Measurements from ENCODE around the gene KLHL17. TPM values are rescaled to one million over a fixed set of nuclear protein-coding genes. Genes with fewer than 3 reads are reported as not detected.

The KLHL17 gene
- polyA plus RNA-seq, 1 experiment, result 14.7 TPM

DNA sequence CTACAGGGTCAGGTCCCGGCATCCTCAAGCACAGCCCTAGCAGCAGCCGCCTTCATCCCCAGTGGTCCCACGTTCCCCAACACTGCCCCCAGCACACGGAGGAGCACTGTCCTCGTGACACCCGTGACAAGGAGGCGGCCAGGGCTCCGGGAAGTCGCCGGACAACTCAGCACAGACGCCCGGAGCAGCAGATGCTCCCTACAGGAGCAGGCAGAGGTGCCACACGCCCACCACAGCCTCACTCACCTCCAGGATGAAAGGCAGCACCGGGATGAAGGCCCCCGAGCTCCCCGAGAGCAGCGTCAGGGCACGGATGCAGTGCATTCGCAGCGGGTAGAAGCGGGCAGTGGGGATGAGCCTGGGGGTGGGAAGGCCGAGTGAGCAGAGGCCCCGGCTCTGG, 9.5 kb upstream of the KLHL17 start:
- H3K27me3 ChIP-seq (ENCODE audit: control insufficient read depth, insufficient read depth, low read length), result no peaks in the 10 kb centered on the region
- CTCF ChIA-PET, result interaction anchor here (0.9 to 1.6 kb wide), 2 partner anchors 9 to 10 kb away, joined by 5 to 6 read pairs; no protein-coding TSS in a partner anchor
- POLR2A ChIA-PET, result no interaction called here
- H3K36me3 ChIP-seq (ENCODE audit: control insufficient read depth, insufficient read depth, low read length), result peaks cover 61% of the 10 kb centered on the region
- DNase-seq (ENCODE audit: low read depth), result no peak
- TF ChIP-seq, protein P1, sequence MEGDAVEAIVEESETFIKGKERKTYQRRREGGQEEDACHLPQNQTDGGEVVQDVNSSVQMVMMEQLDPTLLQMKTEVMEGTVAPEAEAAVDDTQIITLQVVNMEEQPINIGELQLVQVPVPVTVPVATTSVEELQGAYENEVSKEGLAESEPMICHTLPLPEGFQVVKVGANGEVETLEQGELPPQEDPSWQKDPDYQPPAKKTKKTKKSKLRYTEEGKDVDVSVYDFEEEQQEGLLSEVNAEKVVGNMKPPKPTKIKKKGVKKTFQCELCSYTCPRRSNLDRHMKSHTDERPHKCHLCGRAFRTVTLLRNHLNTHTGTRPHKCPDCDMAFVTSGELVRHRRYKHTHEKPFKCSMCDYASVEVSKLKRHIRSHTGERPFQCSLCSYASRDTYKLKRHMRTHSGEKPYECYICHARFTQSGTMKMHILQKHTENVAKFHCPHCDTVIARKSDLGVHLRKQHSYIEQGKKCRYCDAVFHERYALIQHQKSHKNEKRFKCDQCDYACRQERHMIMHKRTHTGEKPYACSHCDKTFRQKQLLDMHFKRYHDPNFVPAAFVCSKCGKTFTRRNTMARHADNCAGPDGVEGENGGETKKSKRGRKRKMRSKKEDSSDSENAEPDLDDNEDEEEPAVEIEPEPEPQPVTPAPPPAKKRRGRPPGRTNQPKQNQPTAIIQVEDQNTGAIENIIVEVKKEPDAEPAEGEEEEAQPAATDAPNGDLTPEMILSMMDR (IDR thresholded peaks at IDR 0.05; ENCODE audit: insufficient read depth, low read depth, low read length), result no peak
- no peak overlapping the region for H3K4me3 ChIP-seq (ENCODE audit: low read depth, low read length)

DNA sequence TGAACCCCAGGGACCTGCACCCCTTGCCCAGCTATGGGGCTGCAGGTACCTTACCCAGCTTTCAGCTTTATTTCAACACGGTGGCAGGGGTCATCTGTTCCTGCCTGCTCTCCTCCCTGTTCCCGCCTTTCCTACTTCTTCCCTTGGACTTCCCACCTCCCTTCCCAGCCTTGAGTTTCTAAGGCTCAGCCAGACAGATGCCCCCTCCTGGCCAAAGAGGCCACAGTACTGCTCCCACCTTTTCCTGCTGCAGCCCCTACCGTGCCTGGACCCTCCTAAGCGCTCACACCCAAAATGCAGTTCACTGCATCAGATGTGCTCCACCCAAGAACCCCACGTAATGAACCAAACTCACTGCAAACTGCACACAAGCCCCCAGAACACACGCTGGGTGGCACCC, 9.0 kb upstream of the KLHL17 start:
- Histone ChIP-seq H3K36me3 (ENCODE audit: control insufficient read depth, insufficient read depth, low read length) (peaks cover 65% of the 10 kb centered on the region), H3K4me3 (ENCODE audit: low read depth, low read length) (no peak overlapping the region), H3K27me3 (ENCODE audit: control insufficient read depth, insufficient read depth, low read length) (no peaks in the 10 kb centered on the region)
- ChIA-PET CTCF (interaction anchor here (0.9 to 1.6 kb wide), 4 partner anchors 9 to 48 kb away, joined by 3 to 6 read pairs (median 4); no protein-coding TSS in a partner anchor), POLR2A (no interaction called here)
- TF ChIP-seq, protein P1 (IDR thresholded peaks at IDR 0.05; ENCODE audit: insufficient read depth, low read depth, low read length), result peak; percentile 45; the same call in 1 of the 2 replicates
- DNase-seq (ENCODE audit: low read depth), result no peak

DNA sequence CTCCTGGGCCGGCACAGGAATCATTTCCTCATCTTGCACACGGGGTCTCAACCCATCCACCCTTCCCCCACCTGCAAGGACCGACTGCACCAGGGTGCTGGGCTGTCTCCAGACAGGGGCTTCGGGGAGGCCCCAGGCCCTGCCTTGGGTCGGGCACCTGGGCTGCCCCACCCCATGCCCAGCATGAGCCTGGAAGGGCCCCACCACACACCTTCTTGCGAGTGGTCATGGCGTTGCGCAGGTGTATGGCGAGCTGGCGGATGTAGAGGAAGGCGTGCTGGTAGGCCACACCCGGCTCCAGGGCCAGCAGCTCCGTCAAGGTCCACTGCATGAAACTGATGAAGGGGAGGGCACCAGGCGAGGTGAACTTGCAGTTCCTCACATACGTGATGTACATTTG, 8.2 kb upstream of the KLHL17 start:
- TF ChIP-seq, protein P1 (IDR thresholded peaks at IDR 0.05; ENCODE audit: insufficient read depth, low read depth, low read length), result no peak
- CTCF ChIA-PET, result interaction anchor here (1.0 to 1.6 kb wide), 4 partner anchors 12 to 49 kb away, joined by 3 to 6 read pairs (median 4); no protein-coding TSS in a partner anchor
- Histone ChIP-seq H3K4me3 (ENCODE audit: low read depth, low read length) (no peak overlapping the region), H3K27me3 (ENCODE audit: control insufficient read depth, insufficient read depth, low read length) (no peaks in the 10 kb centered on the region; the same call in 1 of the 2 replicates), H3K36me3 (ENCODE audit: control insufficient read depth, insufficient read depth, low read length) (peaks cover 71% of the 10 kb centered on the region)
- POLR2A ChIA-PET, result no interaction called here
- DNase-seq (ENCODE audit: low read depth), result no peak

DNA sequence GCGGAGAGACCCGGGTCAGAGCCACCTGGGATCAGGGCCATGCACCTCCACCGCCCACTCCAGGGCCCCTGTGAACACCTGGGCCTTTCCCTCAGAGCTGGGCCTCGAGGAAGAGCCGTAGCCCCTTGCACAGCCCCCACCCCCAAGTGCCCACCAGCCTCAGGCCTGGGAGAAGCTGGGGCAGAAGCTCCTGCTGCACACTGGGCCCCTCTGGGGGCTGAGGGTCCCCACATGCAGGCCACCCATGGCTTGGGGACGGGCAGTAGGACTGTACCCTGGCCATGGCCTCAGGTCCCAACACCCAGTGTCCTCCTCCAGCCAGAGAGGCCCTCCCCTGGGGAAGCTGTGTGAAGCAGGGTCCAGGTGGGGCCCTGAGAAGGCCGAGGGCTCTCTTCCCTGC, 7.8 kb upstream of the KLHL17 start:
- Histone ChIP-seq H3K36me3 (ENCODE audit: control insufficient read depth, insufficient read depth, low read length) (peaks cover 70% of the 10 kb centered on the region), H3K4me3 (ENCODE audit: low read depth, low read length) (no peak overlapping the region), H3K27me3 (ENCODE audit: control insufficient read depth, insufficient read depth, low read length) (no peaks in the 10 kb centered on the region; the same call in 1 of the 2 replicates)
- no peak for DNase-seq (ENCODE audit: low read depth)
- POLR2A ChIA-PET, result no interaction called here
- CTCF ChIA-PET, result interaction anchor here (1.0 to 1.1 kb wide), 2 partner anchors 24 to 49 kb away, joined by 3 to 4 read pairs; no protein-coding TSS in a partner anchor
- TF ChIP-seq, protein P1 (IDR thresholded peaks at IDR 0.05; ENCODE audit: insufficient read depth, low read depth, low read length), result no peak

DNA sequence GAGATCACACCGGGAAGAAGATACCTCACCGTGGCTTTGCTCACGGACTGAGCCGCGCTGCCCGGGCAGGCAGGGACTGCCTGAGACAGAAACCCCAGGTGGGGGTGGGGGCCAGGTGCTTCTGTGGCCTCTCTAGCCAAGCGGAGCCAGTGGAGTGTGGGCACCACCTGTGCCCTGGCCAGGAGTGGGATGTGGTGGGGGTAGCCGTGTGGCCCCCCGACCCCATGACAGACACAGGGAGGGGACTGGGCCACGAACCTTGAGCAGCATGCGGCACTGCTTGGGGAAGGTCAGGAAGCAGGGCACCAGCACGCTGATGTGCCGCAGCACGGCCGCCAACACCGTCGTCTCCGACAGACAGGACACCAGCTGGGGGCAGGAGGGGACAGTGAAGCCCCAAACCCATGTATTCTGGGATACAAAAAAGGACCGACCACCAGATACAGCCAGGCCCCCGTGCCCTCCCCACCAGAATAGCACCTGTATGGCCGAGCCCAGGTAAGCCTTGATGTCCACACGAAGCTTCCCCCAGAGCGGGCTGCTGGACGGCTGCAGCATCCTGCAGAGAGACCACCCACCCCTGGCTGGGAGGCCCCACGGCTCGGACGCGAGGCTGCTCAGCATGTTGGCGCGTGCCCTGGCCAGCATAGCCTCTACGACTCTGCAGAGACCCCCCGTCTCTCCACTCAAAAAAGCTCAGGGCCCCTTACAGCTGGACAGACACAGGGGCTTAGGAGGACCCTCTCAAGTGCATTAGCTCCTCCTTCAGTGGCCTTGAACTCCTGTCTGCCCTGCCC, 6.7 kb upstream of the KLHL17 start:
- POLR2A ChIA-PET, result no interaction called here
- CTCF ChIA-PET, result interaction anchor here (1.1 kb wide), 1 partner anchor 23 kb away, joined by 4 read pairs; no protein-coding TSS in a partner anchor
- peaks cover 61% of the 10 kb centered on the region for H3K36me3 ChIP-seq (ENCODE audit: control insufficient read depth, insufficient read depth, low read length)
- no peak for DNase-seq (ENCODE audit: low read depth)
- no peak overlapping the region for H3K4me3 ChIP-seq (ENCODE audit: low read depth, low read length)
- TF ChIP-seq, protein P1 (IDR thresholded peaks at IDR 0.05; ENCODE audit: insufficient read depth, low read depth, low read length), result no peak
- H3K27me3 ChIP-seq (ENCODE audit: control insufficient read depth, insufficient read depth, low read length), result no peaks in the 10 kb centered on the region; the same call in 1 of the 2 replicates
